Testis (tissue), 2 donors: ENCODE measurements around the gene CAMK2G.

Experiments
- POLR2A ChIP-seq: fragments of 450-650 bp; IDR thresholded peaks from one replicate; pipeline ENCODE4 v1.6.1; 2017; ENCODE audit warnings: antibody characterized with exemption, mild to moderate bottlenecking, moderate library complexity
- TF ChIP-seq, protein P1 (sequence below), 3 experiments: fragments of 450-650 bp in 2 of 3; fragments of 200-600 bp in 1 of 3; sonication (generic) in 1 of 3; IDR thresholded peaks; one replicate each; pipeline ENCODE4 v1.5.1; 2016 to 2019; ENCODE audit warnings: antibody characterized with exemption in 3 of 3, mild to moderate bottlenecking in 2 of 3, moderate library complexity in 1 of 3

DNA sequence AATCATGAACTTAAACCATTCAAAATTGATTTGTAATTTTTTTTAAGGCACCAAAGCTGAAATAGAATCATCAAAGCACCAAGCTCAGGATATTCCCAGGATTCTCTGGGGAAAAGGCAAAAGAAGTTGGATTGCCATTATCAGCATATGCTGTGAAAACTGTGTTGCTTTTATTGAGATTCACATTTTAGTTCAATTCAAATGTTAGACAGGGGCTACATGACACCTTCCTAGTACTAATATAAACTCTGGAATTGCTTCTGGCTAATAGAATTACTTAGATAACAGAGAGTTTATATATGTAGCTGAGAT, 58.7 kb downstream of the CAMK2G start:
- no peak for TF ChIP-seq POLR2A
- TF ChIP-seq, protein P1, sequence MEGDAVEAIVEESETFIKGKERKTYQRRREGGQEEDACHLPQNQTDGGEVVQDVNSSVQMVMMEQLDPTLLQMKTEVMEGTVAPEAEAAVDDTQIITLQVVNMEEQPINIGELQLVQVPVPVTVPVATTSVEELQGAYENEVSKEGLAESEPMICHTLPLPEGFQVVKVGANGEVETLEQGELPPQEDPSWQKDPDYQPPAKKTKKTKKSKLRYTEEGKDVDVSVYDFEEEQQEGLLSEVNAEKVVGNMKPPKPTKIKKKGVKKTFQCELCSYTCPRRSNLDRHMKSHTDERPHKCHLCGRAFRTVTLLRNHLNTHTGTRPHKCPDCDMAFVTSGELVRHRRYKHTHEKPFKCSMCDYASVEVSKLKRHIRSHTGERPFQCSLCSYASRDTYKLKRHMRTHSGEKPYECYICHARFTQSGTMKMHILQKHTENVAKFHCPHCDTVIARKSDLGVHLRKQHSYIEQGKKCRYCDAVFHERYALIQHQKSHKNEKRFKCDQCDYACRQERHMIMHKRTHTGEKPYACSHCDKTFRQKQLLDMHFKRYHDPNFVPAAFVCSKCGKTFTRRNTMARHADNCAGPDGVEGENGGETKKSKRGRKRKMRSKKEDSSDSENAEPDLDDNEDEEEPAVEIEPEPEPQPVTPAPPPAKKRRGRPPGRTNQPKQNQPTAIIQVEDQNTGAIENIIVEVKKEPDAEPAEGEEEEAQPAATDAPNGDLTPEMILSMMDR (IDR thresholded peaks at IDR 0.05), result no peak
